ENCODE measurements around the gene LARGE1.

LARGE1 gene

DNA sequence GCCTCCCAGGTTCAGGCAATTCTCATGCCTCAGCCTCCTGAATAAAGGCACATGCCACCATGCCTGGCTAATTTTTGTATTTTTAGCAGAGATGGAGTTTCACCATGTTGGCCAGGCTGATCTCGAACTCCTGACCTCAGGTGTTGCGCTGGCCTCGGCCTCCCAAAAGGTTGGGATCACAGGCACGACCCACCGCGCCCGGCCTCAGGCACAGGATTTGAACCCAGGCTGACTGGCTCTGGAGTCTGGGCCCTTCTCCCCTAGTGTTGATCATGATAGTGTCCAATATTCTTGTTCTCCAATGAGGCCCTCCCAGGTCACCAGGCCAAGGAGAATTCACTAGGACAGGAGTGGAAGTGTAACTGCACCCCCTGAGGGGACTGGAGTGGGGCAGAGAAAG is 401.9 kb downstream of the LARGE1 start:
- TF ChIP-seq, protein P1, sequence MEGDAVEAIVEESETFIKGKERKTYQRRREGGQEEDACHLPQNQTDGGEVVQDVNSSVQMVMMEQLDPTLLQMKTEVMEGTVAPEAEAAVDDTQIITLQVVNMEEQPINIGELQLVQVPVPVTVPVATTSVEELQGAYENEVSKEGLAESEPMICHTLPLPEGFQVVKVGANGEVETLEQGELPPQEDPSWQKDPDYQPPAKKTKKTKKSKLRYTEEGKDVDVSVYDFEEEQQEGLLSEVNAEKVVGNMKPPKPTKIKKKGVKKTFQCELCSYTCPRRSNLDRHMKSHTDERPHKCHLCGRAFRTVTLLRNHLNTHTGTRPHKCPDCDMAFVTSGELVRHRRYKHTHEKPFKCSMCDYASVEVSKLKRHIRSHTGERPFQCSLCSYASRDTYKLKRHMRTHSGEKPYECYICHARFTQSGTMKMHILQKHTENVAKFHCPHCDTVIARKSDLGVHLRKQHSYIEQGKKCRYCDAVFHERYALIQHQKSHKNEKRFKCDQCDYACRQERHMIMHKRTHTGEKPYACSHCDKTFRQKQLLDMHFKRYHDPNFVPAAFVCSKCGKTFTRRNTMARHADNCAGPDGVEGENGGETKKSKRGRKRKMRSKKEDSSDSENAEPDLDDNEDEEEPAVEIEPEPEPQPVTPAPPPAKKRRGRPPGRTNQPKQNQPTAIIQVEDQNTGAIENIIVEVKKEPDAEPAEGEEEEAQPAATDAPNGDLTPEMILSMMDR (IDR thresholded peaks at IDR 0.05): no peak

DNA sequence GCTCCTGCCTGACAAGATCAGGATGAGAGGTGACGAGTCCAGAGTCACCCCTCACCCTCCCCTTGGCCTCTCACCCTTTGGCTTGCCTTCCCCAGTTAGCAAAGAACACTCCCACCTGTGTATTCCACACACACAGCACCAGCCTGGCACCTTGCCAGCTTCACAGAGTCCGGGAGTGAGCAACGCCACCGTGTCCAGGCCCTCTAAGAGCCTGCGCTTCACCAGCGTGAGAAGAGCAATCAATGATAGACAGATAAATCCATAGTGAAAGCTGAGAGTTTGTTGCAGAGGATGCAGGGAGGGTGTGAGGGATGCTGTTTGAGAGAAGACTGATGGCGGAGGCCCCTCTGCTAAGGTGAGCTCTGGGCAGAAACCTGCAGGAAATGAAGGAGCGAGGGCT is 404.5 kb downstream of the LARGE1 start:
- TF ChIP-seq, protein P1 (IDR thresholded peaks at IDR 0.05): no peak

DNA sequence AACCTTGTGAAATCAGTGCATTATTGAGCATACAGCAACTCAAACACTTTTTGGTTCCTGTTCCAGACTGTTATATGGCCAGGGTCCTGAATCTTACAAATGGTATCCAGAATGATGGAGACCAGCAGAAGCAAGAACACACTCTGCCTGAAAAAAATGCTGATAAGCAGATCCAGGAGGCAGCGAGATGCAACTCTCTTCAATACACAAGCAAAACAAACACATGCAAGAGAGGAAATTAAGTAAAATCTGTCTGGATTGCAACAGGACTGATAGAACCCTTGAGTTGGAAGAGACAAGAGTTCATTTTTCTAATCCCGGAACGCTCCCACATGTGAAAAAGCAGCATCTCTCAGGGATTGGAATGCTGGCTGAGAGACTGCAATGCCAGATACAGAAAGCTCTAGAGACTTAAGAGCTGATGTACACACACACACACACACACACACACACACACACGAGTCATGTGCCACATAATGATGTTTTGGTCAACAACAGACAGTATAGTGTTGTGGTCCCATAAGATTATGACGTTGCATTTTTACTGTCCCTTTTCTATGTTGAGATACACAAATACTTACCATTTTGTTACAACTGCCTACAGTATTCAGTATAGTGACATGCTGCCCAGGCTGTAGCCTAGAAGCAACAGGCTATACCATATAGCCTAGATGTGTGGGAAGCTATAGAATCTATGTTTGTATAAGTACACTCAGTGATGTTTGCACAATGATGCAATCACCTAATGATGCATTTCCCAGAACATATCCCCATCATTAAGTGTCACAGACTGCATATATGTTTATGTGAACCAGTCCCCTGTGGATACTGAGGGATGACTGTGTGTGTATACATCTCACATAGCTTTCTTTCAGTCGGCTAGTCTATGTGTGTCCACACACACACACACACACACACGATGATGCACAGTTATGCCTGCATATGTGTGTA is 406.6 kb downstream of the LARGE1 start:
- TF ChIP-seq, protein P1 (IDR thresholded peaks at IDR 0.05): no peak

DNA sequence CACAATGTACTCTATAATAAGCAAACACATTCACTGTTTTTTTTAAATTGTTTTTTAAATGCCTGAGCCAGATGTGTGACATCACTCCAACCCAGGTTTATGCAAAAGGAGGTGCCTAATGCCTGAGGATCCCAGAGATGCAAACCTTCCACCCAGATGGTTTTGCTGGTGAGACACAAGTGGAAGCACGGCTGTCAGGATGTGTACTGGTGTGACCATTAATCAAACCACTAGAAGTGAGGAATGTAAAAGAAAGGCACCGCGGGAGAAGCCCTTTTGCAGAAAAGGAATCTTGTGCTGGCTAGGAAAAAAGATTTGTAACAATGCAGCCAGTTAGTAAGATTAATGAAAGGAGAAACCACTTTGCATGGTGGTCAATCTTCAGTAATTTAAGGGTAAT is 407.4 kb downstream of the LARGE1 start:
- TF ChIP-seq, protein P1 (IDR thresholded peaks at IDR 0.05): no peak

DNA sequence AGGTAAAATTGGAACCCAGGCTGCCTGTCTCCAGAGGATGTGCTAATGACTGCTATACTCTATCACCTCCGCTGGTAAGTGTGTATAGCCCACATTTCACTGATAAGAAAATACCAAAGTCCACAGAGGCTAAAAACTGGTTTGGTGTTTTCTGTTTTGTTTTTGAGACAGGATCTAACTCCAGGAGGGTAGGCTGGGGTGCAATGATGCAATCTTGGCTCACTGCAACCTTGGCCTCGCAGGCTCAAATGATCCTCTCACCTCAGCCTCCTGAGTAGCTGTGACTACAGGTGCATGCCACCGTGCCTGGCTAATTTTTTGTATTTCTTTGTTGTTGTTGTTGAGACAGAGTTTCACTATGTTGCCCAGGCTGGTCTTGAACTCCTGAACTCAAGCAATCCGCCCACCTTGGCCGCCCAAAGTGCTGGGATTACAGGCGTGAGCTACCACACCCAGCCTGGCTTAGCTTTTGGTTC is 409.8 kb downstream of the LARGE1 start:
- TF ChIP-seq, protein P1 (IDR thresholded peaks at IDR 0.05): no peak

DNA sequence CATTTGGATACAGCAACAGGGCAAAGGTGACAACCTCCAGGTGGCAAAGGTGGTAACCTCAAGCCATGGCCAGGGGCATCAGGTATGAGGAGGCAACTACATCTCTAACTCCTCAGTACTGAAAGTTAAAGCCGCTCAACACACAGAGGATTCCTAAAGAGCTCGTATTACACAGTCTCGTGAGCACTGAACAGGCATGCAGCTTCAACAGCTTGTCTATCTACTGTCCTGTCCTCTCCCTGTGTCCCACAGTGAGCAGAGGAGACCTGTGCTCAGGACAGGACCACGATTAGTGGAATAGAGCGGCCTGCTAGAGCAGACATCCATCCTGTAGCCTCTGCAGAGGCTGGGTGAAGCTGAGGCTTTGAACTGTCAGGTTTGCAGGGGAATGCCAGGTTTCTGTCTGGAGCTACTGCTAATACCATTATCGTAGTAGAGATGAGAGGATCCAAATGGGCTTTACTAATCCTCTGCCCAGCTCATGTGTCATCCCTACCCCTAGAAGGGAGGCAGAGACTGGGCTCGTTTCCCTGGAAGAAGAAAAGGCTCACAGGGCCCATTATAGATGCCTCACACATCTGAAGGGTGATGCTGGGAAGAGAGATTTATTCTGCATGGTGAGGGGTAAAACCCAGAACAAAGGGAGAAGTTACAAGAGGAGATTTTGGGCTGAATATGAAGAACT is 415.2 kb downstream of the LARGE1 start:
- TF ChIP-seq, protein P1 (IDR thresholded peaks at IDR 0.05): no peak

DNA sequence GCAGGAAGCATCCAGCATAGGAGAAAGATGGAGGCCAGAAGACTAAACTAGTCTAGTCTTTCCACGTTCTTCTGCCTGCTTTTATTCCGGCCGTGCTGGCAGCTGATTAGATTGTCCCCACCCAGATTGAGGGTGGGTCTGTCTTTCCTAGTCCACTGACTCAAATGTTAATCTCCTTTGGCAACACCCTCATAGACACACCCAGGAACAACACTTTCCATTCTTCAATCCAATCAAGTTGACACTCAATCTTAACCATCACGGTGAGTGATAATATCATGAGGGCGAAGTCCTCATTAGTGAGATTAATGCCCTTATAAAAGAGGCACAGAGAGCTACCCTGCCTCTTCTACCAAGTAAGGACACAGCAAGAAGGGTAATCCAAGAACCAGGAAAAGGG is 424.2 kb downstream of the LARGE1 start:
- TF ChIP-seq, protein P1 (IDR thresholded peaks at IDR 0.05): no peak
